Measurements from ENCODE around the gene SLMAP. TPM values are rescaled to one million over a fixed set of nuclear protein-coding genes. Genes with fewer than 3 reads are reported as not detected.

SLMAP gene
- total RNA-seq, 1 donor from 2014 or later = 57.1 TPM

DNA sequence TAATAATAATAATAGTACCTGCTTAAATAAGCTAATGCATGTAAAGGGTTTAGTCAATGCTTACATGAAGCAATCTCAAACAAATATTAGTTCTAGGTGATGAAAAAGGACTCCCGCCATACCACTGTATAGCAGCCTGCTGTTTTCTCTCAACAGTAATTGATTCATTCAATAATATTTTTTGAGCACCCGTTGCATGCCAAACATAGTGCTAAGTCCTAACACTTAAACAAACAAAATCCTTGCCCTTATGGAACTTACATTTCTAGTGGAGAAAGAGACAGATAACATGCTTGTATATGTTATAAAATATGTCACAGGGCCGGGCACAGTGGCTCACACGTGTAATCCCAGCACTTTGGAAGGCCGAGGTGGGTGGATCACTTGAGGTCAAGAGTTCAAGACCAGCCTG, 190.9 kb downstream of the SLMAP start:
- TF ChIP-seq, protein P1, sequence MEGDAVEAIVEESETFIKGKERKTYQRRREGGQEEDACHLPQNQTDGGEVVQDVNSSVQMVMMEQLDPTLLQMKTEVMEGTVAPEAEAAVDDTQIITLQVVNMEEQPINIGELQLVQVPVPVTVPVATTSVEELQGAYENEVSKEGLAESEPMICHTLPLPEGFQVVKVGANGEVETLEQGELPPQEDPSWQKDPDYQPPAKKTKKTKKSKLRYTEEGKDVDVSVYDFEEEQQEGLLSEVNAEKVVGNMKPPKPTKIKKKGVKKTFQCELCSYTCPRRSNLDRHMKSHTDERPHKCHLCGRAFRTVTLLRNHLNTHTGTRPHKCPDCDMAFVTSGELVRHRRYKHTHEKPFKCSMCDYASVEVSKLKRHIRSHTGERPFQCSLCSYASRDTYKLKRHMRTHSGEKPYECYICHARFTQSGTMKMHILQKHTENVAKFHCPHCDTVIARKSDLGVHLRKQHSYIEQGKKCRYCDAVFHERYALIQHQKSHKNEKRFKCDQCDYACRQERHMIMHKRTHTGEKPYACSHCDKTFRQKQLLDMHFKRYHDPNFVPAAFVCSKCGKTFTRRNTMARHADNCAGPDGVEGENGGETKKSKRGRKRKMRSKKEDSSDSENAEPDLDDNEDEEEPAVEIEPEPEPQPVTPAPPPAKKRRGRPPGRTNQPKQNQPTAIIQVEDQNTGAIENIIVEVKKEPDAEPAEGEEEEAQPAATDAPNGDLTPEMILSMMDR (IDR thresholded peaks at IDR 0.05) = no peak

DNA sequence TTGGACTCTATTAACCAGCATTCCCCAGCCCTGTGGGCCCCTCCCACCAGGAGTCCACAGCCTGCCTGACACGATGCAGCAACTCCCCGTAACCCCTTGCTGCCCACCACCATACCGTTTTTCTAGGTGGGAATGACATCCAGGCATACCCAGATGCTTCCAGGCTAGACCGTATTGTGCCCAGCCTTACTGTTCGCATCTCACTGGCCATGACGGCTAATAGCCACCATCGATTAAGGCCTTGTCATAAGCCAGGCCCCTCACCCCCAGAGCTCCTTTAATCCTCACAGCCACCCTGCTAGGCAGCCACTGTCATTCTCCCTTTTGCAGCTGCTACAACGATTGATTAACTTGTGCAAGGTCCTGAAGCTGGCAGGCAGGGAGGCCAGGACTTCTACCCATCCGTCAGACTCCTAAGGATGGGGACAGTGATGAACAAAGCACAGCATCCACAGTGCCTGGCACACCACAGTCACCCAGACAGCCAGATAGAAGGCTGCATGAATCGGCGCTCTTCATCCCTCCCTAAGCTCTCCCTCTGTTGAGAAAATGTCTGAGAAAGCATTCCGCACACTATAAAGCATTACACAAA, 192.1 kb downstream of the SLMAP start:
- Mint-ChIP-seq H3K36me3 (ENCODE audit: low read depth) (no peaks in the 10 kb centered on the region), H3K4me3 (no peak overlapping the region), H3K4me1 (no peaks in the 10 kb centered on the region), H3K27me3 (peaks cover 11% of the 10 kb centered on the region), H3K27ac (no peak overlapping the region), H3K9me3 (no peaks in the 10 kb centered on the region)
- ChIA-PET POLR2A (no interaction called here), CTCF (no interaction called here)
- intact Hi-C loops (cut with micrococcal nuclease) = no loop called here
- ATAC-seq (ENCODE audit: low read depth) (no peak), DNase-seq (no peak)
- TF ChIP-seq, protein P1 (IDR thresholded peaks at IDR 0.05) = no peak

More for the DNA sequence above, 190.9 kb downstream of the SLMAP start:
- no peak overlapping the region for H3K27ac Mint-ChIP-seq
- H3K4me1 Mint-ChIP-seq = no peaks in the 10 kb centered on the region
- ChIA-PET CTCF (no interaction called here), POLR2A (no interaction called here)
- ATAC-seq (ENCODE audit: low read depth) = no peak
- intact Hi-C loops (cut with micrococcal nuclease) = no loop called here
- H3K4me3 Mint-ChIP-seq = no peak overlapping the region
- DNase-seq = no peak
- no peaks in the 10 kb centered on the region for H3K36me3 Mint-ChIP-seq (ENCODE audit: low read depth)
- H3K9me3 Mint-ChIP-seq = no peaks in the 10 kb centered on the region
- H3K27me3 Mint-ChIP-seq = peaks cover 11% of the 10 kb centered on the region

DNA sequence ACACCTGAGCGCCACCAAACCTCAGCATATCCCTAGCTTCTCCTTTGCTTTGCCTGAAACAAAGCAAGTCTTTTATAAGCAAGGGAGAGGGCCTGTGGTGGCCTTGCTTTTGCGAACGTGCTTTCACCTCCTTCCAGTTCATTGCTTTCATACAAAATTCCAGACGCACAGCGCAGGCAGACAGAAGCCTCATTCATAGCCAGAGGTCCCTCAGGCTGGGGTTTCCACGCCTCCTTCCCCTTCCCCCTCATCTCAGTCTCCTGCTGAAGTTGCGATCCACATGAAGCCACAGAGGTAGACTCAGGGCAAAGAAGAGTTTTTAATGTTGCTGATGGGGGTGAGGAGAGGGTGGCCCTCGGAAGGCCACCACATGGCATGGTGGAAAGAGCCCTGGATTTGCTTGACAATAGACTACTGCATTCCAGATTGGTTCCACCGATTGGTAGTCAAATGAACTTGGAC, 192.7 kb downstream of the SLMAP start:
- DNase-seq = no peak
- no peaks in the 10 kb centered on the region for H3K4me1 Mint-ChIP-seq
- no peak overlapping the region for H3K4me3 Mint-ChIP-seq
- intact Hi-C loops (cut with micrococcal nuclease) = no loop called here
- H3K27me3 Mint-ChIP-seq = peaks cover 11% of the 10 kb centered on the region
- H3K9me3 Mint-ChIP-seq = no peaks in the 10 kb centered on the region
- TF ChIP-seq, protein P1 (IDR thresholded peaks at IDR 0.05) = no peak
- no peaks in the 10 kb centered on the region for H3K36me3 Mint-ChIP-seq (ENCODE audit: low read depth)
- no peak overlapping the region for H3K27ac Mint-ChIP-seq
- ChIA-PET POLR2A (no interaction called here), CTCF (no interaction called here)
- no peak for ATAC-seq (ENCODE audit: low read depth)

DNA sequence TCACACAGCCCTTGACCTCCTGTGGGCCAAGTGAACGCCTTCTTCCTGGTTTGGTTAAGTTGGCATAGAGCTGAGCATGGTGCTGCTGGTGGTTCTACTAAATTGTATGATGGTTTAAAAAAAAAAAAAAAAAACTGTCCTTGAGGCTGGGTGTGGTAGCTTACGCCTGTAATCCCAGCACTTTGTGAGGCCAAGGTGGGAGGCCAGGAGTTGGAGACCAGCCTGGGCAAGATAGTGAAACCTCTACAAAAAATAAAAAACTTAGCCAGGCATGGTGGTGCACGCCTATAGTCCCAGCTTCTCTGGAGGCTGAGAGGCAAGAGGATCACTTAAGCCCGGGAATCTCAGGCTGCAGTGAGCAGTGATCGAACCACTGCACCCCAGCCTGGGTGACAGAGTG, 193.2 kb downstream of the SLMAP start:
- H3K27ac Mint-ChIP-seq = no peak overlapping the region
- no peaks in the 10 kb centered on the region for H3K36me3 Mint-ChIP-seq (ENCODE audit: low read depth)
- H3K27me3 Mint-ChIP-seq = peaks cover 11% of the 10 kb centered on the region
- no peaks in the 10 kb centered on the region for H3K4me1 Mint-ChIP-seq
- H3K9me3 Mint-ChIP-seq = no peaks in the 10 kb centered on the region
- intact Hi-C loops (cut with micrococcal nuclease) = no loop called here
- H3K4me3 Mint-ChIP-seq = no peak overlapping the region
- ATAC-seq (ENCODE audit: low read depth) = no peak
- no peak for DNase-seq
- TF ChIP-seq, protein P1 (IDR thresholded peaks at IDR 0.05) = no peak
- ChIA-PET CTCF (no interaction called here), POLR2A (no interaction called here)

DNA sequence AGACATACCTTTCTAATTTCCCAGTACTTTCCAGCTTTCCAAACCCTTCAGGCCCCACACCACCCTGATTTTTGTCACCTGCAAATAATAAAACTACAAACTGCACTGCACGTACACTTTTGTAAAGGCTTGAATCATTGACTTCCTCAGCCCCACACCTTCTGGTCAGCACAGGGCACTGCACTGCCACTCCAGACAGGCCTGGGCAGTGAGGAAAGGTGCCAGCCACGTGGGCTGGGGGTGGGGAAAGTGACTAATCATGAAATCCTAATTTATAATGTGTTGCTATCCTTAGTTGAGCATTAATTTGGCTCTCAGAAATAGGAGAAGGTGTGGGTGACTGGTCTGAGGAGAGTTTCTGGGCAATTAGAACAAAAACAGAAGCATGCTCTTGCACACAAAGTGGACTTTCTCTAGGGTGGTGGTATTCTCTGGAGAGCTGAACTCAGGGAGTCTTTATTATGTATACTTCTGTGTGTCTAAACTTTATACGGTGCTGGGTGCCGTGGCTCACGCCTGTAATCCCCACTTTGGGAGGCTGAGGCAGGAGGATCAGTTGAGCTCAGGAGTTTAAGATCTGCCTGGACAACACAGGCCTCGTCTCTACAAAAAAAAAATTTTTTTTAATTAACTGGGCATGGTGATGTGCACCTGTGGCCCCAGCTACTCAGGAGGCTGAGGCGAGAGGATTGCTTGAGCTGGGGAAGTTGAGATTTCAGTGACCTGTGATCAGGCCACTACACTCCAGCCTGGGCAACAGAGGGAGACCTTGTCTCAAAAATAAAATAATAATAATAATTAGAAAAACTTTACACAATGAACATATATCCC, 193.9 kb downstream of the SLMAP start:
- no peak for ATAC-seq (ENCODE audit: low read depth)
- Mint-ChIP-seq H3K27me3 (peaks cover 11% of the 10 kb centered on the region), H3K9me3 (no peaks in the 10 kb centered on the region), H3K4me1 (no peaks in the 10 kb centered on the region), H3K4me3 (no peak overlapping the region), H3K36me3 (ENCODE audit: low read depth) (no peaks in the 10 kb centered on the region), H3K27ac (no peak overlapping the region)
- ChIA-PET POLR2A (no interaction called here), CTCF (no interaction called here)
- DNase-seq = no peak
- intact Hi-C loops (cut with micrococcal nuclease) = no loop called here
- TF ChIP-seq, protein P1 (IDR thresholded peaks at IDR 0.05) = no peak

All from activated B cell treated with CpG ODN at 0.5 μM for 24 hours (primary cell).